GM18511 (cell line): ENCODE results near the gene AURKB.
A peak's percentile ranks its signal among the peaks of the same experiment; 100 is the strongest.

ENCODE experiments used
- ATAC-seq: cut with Tn5 transposase; IDR thresholded peaks from one replicate; pipeline ENCODE4 v1.9.1; 2021; ENCODE audit warnings: mild to moderate bottlenecking, moderate library complexity; ENCODE audit not compliant: unreplicated experiment

AURKB gene

DNA sequence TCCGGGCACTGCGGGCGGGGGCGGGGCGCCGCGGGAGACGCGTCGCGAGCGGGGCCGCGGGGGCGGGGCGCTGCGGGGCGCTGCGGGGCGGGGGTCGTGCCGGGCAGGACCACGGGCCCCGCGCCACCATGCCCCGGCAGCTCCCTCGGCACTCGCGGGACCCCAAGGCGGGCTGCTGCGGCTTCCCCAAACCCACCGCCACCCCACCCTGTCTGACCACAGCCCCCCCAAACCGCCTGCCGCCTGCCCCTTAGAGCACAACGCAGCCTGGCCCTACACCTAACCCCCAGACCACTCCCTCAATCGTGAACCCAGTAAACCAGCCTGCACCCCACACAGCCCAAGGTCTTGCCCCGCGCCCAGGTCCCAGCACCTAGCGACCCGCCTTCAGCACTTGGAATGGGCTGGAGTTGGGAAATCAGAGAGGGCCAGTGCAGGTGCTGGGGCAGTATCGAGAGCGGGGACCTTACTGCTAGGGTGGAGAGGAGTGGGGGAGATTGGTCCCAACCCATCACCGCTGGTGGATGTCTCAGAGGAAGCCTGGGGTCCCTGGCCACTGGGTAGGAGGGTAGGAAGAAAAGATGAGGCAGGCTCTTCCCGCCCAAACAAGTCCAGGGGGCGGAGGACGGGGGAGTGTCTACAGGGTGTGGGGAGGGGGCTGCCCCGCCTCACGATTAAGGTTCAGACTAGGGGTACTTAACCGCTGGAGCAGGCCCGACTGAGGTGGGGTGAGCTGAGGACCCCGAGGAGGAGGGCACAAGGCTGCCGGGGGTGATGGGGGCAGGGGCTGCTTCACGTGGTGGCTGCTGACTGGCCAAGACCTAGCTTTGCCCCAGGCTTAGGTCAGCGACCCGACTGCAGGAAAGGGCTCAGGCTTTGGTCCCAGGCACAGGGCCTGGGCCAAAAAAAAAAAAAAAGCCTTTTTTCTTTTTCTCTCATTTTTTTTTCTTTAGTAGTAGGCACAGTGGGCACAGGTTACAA lies 47.1 kb downstream of the AURKB start:
- peak; percentile 16 for ATAC-seq

- peak; percentile 63 for ATAC-seq
Observed at GRCh38 chr17:8162233-8162996, 48.0 kb downstream of the AURKB start, which contains the start of gene VAMP2. Gene VAMP2, minus strand, starts transcription at chr17:8162948. Its CDS starts 69 bp downstream, at chr17:8162879.

DNA sequence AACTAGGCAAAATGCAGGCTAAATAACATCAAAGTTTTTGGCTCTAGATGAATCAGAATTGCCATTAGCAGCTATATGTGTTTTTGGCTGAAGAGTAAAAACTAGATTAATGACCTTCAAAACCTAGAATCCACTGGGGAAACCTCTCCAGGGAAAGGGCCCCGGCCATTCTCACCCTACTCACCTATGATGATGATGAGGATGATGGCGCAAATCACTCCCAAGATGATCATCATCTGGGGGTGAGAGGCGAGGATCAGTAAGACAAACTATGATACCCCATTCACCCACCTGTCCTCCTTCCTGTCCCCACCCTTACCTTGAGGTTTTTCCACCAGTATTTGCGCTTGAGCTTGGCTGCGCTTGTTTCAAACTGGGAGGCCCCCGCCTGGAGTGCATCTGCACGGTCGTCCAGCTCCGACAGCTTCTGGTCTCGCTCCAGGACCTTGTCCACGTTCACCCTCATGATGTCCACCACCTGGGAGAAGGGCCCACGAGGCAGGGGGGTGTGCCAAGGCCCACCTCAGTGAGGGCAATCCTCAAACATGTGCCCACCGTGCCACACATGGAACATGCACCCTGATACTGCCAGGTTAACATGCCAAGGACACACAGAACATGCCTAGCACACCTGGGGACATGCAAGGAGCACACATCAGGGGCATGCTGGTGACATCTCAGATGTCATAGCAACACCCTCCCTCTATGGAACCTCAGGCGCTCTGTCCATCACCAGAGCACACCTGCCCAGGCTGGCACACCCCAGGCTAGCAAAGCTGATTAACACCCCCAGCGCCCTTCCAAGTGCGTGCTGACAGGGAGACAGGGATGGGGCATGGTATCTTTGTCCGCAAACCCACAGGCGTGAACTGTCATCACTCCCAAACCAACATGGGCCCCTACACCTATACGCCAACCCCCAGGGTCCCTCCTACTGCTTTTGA lies 48.8 kb downstream of the AURKB start:
- ATAC-seq: no peak

DNA sequence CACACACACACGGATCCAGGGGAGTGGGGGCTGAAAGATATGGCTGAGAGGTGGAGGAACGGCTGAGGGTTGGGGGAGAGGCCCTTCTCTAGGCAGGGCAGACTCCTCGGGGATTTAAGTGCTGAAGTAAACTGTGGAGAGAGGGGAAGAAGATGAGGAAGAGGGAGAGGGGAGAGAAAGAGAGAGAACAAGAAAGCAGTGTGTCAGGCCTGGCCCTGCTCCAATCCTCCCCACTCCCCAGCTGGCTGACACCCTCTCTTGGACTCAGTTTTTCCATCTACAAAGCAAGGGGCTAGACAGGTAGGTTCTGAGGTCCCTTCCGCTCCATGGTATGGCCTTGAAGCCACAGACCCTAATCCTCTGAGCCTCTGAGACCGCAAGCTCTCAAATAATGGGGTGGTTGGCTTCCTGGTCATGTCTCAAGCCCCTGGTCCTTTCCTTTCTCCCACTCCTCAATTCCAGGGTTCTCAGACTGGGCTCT lies 49.6 kb downstream of the AURKB start:
- no peak for ATAC-seq

DNA sequence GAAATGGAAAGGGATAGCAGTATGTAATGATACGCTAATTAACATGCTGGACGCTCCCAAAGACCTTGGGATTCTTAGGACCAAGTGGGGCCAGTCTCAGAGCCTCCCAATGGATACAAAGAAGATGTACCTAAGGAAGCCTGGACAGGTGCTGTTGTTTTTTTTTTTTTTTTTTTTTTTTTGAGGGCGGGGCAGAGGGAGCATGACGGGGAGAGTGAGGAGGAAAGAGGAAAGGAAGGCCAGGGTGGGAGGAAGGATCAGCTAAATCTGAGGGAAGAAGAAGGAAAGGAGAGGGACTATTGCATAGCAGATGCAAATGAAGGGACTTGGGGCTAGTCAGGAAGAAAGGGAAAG lies 50.2 kb downstream of the AURKB start:
- ATAC-seq: no peak

DNA sequence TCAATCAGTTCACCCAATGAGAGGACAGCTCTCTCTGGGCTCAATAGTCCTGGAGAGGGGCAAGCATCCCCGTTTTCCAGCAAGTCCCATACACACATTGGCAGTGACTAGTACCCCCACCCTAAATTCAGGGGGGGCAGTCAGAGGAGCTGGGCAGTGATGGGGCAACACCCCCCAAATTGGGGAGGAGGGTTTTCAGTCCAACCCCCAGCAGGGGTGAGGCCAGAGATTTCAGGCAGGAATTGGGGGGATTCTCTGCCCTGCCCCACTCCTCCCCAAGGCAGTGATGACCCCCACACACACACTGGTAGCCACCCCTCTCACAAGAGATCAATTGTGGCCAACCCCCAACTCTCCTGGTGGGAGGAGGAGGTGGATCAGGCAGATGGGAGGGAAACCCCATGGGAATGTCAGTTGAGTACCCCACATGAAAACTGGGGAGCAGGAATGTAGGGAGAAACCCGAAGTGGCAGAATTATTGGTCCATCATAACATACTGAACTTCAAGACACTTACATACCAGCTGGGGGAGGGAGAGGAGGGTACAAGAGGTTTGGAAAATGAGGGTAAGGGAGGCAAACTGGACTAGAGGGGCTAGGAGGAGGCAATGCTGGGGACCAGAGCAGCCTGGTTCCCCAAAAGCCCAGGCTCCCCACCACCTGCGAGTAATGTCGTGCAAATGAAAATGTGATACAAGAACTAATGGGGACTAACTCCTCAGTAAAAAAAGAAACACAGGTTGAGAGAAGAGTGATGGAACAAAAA lies 50.7 kb downstream of the AURKB start:
- ATAC-seq: no peak

GRCh38 chr17:8159032-8159400 lies 51.4 kb downstream of the AURKB start:
- ATAC-seq: no peak

- no peak for ATAC-seq
Observed at GRCh38 chr17:8158267-8159031, 51.9 kb downstream of the AURKB start.

- ATAC-seq: peak; percentile 83
Observed at GRCh38 chr17:8156246-8156992, 54.0 kb downstream of the AURKB start.

DNA sequence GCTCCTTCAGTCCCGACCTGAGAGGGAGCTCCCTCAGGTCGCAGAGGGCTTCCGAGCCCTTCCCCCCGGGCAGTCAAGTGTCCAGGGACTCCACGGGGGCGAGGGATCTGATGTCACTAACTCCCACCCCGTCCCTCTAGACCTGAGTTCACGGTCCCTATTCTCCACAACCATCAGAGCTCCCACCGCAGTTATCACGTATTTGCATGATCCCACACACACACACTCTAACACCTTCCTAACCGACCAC lies 54.5 kb downstream of the AURKB start:
- peak; percentile 0 for ATAC-seq

DNA sequence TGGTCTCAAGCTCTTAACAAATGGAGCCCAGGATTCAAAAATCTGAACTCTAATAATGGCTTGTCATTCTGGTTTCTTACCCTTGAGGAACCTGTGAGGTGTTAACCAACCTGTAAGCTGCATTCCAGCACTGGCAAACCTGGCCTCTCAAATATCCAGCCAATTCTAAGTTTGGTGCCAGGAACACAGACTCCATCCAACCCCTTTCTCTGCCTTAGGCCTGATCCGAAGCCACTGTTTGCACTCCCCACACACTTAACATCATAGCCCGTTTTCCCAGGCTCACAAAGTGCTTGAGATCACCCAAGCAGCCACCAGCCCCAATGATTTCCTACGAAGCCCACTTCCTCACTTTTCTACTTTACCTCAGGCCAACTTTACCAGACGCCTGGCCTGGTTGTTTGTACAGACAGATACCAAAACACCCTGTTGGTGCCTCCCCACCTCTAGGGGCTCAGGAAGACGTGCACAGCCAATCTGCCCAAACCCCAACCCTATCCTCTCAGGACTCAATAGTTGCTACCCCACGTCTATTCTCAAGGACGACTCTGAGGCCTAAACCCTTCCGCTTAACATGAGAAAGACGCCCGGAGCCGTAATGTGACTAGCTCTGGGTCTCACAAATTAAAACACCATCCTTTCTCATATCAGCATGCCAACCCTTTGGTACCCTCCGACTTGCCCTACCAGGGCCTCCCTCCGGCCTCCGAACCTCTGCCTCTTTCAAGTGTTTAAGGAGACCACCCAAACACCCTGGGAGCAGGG lies 55.0 kb downstream of the AURKB start:
- ATAC-seq: no peak
